Transverse colon (tissue), 3 donors: ENCODE measurements around the gene HIVEP3.

Experiments used
- EP300 ChIP-seq: sonication (generic); formaldehyde crosslinking; IDR thresholded peaks from one replicate; pipeline ENCODE4 v1.6.1; 2017; ENCODE audit warnings: antibody characterized with exemption, low read depth
- POLR2A ChIP-seq: fragments of 450-650 bp; IDR thresholded peaks from one replicate; pipeline ENCODE4 v1.6.1; 2016; ENCODE audit warnings: antibody characterized with exemption, mild to moderate bottlenecking, moderate library complexity
- TF ChIP-seq, protein P1 (sequence below), 5 experiments: fragments of 200-600 bp in 3 of 5; fragments of 450-650 bp in 2 of 5; sonication (generic) in 3 of 5; IDR thresholded peaks; 1 replicate in 2 of 5; 2 replicates in 3 of 5; pipeline ENCODE4 v1.5.1; 2016 to 2017; ENCODE audit warnings: antibody characterized with exemption in 5 of 5, inconsistent platforms in 3 of 5, mild to moderate bottlenecking in 2 of 5, moderate library complexity in 1 of 5

DNA sequence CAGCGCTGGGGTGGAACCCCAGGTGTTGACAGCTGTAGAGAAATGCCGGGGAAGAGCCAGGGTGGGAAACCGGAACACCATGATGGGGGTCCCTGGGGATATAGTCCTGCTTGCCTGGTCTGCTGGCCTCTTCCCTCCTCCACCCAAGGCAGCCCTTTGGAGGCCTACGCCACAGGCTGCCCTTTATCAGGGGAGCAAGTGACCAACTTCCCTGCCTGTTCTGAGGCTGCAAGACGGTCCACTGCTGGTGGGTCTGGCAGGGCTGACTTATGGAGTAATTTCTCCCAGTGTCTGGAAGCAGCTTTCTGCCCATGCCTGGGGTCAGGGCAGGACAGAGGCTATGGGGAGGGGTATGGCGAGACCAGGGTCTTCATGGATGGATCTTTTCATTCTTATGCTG, 383.4 kb downstream of the HIVEP3 start:
- TF ChIP-seq, protein P1, sequence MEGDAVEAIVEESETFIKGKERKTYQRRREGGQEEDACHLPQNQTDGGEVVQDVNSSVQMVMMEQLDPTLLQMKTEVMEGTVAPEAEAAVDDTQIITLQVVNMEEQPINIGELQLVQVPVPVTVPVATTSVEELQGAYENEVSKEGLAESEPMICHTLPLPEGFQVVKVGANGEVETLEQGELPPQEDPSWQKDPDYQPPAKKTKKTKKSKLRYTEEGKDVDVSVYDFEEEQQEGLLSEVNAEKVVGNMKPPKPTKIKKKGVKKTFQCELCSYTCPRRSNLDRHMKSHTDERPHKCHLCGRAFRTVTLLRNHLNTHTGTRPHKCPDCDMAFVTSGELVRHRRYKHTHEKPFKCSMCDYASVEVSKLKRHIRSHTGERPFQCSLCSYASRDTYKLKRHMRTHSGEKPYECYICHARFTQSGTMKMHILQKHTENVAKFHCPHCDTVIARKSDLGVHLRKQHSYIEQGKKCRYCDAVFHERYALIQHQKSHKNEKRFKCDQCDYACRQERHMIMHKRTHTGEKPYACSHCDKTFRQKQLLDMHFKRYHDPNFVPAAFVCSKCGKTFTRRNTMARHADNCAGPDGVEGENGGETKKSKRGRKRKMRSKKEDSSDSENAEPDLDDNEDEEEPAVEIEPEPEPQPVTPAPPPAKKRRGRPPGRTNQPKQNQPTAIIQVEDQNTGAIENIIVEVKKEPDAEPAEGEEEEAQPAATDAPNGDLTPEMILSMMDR (IDR thresholded peaks at IDR 0.05), result no peak
- no peak for TF ChIP-seq POLR2A
- no peak for TF ChIP-seq EP300
